GM19193 (cell line): ENCODE measurements around the gene DHRS7B.

Experiments
- POLR2A ChIP-seq: IDR thresholded peaks from 4 replicates; pipeline ENCODE4 v1.6.1; 2011; ENCODE audit not compliant: insufficient read depth, insufficient read length; ENCODE audit errors: extremely low read depth

The DHRS7B gene

DNA sequence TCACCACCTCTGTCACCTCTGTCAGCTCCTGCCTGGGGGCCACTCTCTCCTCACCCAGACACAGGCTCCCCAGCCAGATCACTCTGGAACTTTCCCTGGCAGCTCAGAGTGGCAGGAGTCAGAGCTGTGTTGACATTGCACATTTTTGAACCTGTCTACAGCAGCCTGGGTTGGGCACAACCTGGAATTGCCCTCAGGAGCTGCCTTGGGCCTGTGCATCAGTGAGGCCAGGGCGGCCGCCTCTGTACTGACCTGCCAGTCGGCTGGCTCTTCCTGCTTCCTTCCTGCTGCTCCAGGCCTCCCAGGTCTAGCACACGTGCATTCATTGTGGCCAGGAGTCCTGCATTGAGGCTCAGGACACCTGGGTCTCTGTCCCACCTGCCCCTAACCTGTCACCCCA, 101.3 kb downstream of the DHRS7B start:
- no peak for TF ChIP-seq POLR2A

- TF ChIP-seq POLR2A, result no peak
Measured at GRCh38 chr17:21228845-21229244, 102.1 kb downstream of the DHRS7B start.

DNA sequence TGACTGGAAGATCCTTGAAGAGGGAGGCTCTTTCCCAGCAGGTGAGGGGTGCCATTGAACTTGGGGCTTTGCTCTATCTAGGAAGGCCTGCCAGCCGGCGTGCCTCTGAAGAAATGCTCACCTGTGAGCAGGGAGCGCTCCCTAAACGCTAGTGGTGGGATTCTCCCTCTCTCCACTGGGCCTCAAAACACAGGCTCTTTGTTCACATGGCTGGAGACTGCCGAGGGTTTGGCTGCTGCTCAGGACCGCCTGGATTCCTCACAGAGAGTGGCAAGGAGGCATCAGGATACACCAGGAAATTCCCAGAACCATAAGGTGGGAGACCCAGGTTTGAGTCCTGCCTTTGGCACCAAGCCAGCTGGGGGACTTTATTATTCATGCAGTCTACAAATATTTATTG, 104.8 kb downstream of the DHRS7B start:
- no peak for TF ChIP-seq POLR2A

DNA sequence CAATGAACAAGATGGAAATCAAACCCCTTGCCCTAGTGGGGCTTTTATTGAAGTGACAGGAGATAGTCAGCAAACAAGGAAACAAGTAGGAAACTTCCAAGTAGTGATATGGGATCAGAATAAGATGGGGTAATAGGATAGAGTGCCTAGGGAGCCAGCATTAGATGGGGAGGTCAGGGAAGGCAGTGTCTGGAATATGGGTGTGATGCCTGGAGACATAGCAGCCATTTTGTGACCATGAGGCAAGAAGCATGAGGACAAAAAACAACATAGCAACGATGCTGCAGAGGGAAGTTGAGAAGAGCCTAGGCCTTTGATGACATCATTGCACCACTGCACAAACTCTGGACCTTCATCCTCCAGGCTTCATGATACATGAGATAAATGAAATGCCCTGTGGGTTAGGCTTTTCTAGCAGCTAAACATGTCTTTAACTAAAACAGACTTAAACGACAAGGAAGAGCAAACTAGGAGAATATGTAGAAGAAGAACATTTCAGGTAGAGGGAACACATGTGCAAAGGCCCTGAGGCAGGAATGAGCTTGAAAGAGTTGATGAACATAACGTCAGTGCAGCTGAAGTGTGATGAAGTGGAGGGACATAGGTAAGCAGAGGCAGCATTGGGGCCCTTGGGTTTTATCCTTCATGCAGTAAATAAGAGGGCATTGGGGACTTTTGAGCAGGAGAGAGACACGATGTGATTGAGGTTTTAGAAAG, 105.4 kb downstream of the DHRS7B start:
- no peak for TF ChIP-seq POLR2A

DNA sequence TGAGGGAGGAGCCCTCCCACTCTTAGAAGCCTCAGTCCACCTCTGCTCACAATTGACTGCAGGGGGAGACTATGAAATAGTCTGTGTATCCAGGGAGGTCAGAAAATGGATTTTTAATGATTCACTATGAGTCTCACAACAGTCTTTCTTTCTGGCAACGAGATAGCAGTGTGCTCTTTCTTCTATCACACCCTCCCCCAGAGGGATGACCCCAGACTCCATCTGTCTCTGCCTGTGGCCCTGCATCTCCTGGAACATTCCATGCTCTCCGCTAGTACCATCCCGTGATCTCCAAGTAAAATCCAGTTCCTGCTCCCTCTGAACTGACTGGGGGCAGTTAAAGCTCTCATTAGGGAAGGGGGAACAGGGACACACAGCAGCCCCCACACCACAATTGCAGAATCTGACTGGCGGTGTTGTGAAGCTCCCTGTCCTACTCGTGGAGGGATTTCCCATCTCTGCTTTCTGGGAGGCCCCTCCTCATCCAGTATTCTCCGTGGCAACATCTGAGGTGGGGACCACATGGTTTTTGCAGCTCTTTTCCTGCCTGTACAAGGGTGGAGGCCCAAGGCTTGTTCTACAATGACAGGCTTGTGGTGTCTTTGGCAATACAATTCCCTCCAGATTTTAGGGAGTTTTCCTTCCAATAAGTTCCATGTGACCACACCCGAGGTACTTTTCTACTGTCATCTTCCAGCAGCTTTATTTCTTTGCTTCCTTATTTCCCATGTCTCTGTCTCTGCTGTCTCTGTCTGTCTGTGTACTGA, 107.0 kb downstream of the DHRS7B start:
- no peak for TF ChIP-seq POLR2A

- TF ChIP-seq POLR2A, result no peak
Measured at GRCh38 chr17:21235921-21236320, 109.2 kb downstream of the DHRS7B start.

DNA sequence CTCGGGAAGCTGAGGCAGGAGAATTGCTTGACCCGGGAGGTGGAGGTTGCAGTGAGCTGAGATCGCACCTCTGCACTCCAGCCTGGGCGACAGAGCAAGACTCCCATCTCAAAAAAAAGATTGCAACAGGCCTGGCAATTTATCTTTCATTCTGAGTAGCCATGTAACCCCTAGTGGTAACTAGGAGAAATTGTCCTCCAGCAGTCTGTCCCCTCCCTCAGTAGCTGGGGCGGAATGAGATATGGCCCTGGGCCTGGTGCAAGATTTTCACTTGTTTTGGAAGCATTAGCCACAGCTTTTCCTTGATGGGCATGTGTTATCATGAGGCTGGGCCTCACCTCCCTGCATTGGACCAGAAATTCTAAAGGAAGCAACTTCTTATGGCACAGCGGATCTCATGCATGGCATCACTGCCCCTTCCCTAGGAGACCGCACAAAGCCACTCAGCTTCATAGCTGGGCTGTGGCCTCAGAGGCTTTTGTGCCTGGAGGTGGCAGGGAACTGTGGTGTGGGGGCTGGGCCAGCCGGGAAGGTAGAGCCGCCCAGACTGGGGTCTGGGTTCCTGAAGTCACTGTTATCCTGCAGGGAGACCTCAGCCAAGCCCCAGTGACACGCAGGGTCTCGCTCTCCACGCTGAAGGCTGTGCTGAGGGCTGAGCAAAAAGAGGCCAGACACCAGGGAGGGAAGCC, 113.1 kb downstream of the DHRS7B start:
- TF ChIP-seq POLR2A, result no peak

- no peak for TF ChIP-seq POLR2A
Measured at GRCh38 chr17:21240369-21241055, 113.7 kb downstream of the DHRS7B start.
